Lower leg skin (tissue), 4 donors: ENCODE measurements around the gene TNNC1. TPM values are rescaled to one million over a fixed set of nuclear protein-coding genes. Genes with fewer than 3 reads are reported as not detected.

Source experiments
- DNase-seq, 2 donors: peaks; one replicate each; pipeline ENCODE4 v3.0.0-alpha.2; 2019; ENCODE audit warnings: low spot score in 2 of 2
- H3K4me3 ChIP-seq: fragments of 200-600 bp; sonication (generic); 2 replicates; pipeline ENCODE4 v1.5.1; 2017; ENCODE audit warnings: mild to moderate bottlenecking, low read depth; ENCODE audit not compliant: poor library complexity, severe bottlenecking
- CTCF ChIP-seq, 3 donors: fragments of 450-650 bp; IDR thresholded peaks; one replicate each; pipeline ENCODE4 v1.5.1; 2016; ENCODE audit warnings: antibody characterized with exemption in 3 of 3, mild to moderate bottlenecking in 3 of 3, moderate library complexity in 2 of 3
- POLR2A ChIP-seq, 2 donors: fragments of 450-650 bp; IDR thresholded peaks; one replicate each; pipeline ENCODE4 v1.6.1; 2016 to 2017; ENCODE audit warnings: antibody characterized with exemption in 2 of 2, mild to moderate bottlenecking in 1 of 2, moderate library complexity in 1 of 2
- WGBS, 2 donors: methylation state at CpG; one replicate each; pipeline ENCODE4 v1.1.5; 2018; 5-methylcytosine and 5-hydroxymethylcytosine counted together
- intact Hi-C: fragments of 100-400 bp; cut with DNase I; formaldehyde crosslinking; loops from one replicate; pipeline ENCODE4 v1.15.0; 2023; ENCODE audit warnings: low total_unique reads
- total RNA-seq, 4 donors: library from RNA; depleted of rRNA; stranded (reverse); fragments of >200 nt; gene quantifications; one replicate each; pipeline ENCODE4 v1.1.0, GENCODE V29; 2016

Gene TNNC1
- total RNA-seq, 4 donors from 2014 or later: 6.3 to 73.7 (median 21.3) TPM

- DNase-seq: peak in 1 of 2 donors; percentile 80
- H3K4me3 ChIP-seq: no peak overlapping the region
- WGBS, 2 donors: 90 to 93% methylated on average over 8 of the region's 8 CpGs
- intact Hi-C loops: no loop called here
- no peak for TF ChIP-seq CTCF (IDR thresholded peaks at IDR 0.05)
- TF ChIP-seq POLR2A (IDR thresholded peaks at IDR 0.05): no peak
Measured at GRCh38 chr3:52408466-52408865, 45.4 kb downstream of the TNNC1 start.

DNA sequence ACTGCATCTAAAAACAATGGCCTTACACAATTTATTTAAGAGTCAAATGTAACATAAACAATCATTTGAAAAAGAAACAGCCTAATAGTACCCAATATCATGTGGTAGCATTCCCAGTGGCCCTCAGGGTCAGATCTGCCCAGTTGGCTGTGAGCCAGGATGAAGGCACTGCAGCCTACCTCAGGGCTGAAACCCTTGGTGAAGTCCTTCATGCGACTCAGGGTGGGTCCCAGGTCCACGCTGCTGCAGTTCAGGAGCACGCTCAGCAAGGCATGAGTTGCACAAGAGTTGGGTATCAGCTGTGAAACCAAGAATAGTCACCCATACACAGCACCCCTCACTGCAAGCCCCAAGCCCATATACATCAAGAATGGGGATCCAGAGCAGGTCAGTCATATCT, 46.1 kb downstream of the TNNC1 start:
- no peak for DNase-seq
- 58 to 60% methylated on average over 3 of the region's 3 CpGs for WGBS, 2 donors
- intact Hi-C loops: no loop called here
- TF ChIP-seq POLR2A (IDR thresholded peaks at IDR 0.05) (no peak), CTCF (IDR thresholded peaks at IDR 0.05) (no peak)
- H3K4me3 ChIP-seq: no peak overlapping the region

- no peak overlapping the region for H3K4me3 ChIP-seq
- intact Hi-C loops: no loop called here
- DNase-seq: no peak
- TF ChIP-seq CTCF (IDR thresholded peaks at IDR 0.05): no peak
- no peak for TF ChIP-seq POLR2A (IDR thresholded peaks at IDR 0.05)
- 76 to 77% methylated on average over 20 of the region's 20 CpGs for WGBS, 2 donors
Measured at GRCh38 chr3:52406791-52407510, 46.9 kb downstream of the TNNC1 start.

DNA sequence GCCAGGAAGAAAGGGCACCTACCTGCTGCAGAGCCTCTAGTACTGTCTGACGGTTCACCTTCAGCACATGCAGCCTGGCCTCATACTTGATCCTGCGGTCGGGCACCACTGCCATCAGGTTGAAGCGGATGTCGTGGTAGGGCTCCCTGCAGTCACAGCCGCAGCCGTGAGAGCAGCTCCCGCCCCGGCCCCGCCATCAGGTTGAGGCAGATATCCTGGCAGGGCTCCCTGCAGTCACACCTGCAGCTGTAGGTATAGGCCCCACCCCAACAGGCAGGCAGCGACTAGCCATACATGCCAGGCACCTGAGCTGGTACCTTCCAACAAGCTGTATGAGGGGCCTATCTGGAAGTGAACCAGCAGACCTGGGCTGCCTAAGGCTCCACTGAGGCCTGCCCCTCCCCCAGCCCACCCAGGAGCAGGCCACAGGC, 47.6 kb downstream of the TNNC1 start:
- H3K4me3 ChIP-seq: no peak overlapping the region
- intact Hi-C loops: no loop called here
- DNase-seq: peak; percentile 82 to 90
- WGBS, 2 donors: 47 to 81% methylated on average over 8 to 11 of the region's 11 CpGs
- no peak for TF ChIP-seq CTCF (IDR thresholded peaks at IDR 0.05)
- TF ChIP-seq POLR2A (IDR thresholded peaks at IDR 0.05): no peak

- intact Hi-C loops: no loop called here
- 48 to 55% methylated on average over 4 of the region's 4 CpGs for WGBS, 2 donors
- no peak overlapping the region for H3K4me3 ChIP-seq
- TF ChIP-seq CTCF (IDR thresholded peaks at IDR 0.05) (no peak), POLR2A (IDR thresholded peaks at IDR 0.05) (no peak)
- DNase-seq: peak in 1 of 2 donors; percentile 74
Measured at GRCh38 chr3:52405601-52406110, 48.2 kb downstream of the TNNC1 start.
